Activated B cell treated with CpG ODN at 0.5 μM for 24 hours (primary cell): ENCODE measurements around the gene SPAG7. TPM values are rescaled to one million over a fixed set of nuclear protein-coding genes. Genes with fewer than 3 reads are reported as not detected.

ENCODE experiments used
- ATAC-seq: fragments of 200-7000 bp; cut with Tn5 transposase; one replicate; pipeline ENCODE4 v1.10.0; 2021; ENCODE audit warnings: low read depth, mild to moderate bottlenecking, moderate library complexity
- CTCF ChIA-PET: fragments of 350-600 bp; sonication (Branson Sonifier 250); formaldehyde crosslinking; loops from one replicate; lab custom pipeline; 2021; ENCODE audit warnings: antibody characterized with exemption; lab: Charles Lee
- POLR2A ChIA-PET: fragments of 350-600 bp; sonication (Branson Sonifier 250); formaldehyde crosslinking; loops from one replicate; lab custom pipeline; 2021; ENCODE audit warnings: antibody characterized with exemption; lab: Charles Lee
- DNase-seq: peaks from one replicate; pipeline ENCODE4 v3.0.0; 2022
- H3K27ac Mint-ChIP-seq: one replicate; pipeline ENCODE4 v1.8.0; 2020; ENCODE audit warnings: mixed read lengths
- H3K27me3 Mint-ChIP-seq: one replicate; pipeline ENCODE4 v1.8.0; 2021; ENCODE audit warnings: mixed read lengths
- H3K36me3 Mint-ChIP-seq: one replicate; pipeline ENCODE4 v1.8.0; 2021; ENCODE audit warnings: low read depth, mixed read lengths
- H3K4me1 Mint-ChIP-seq: one replicate; pipeline ENCODE4 v1.8.0; 2021; ENCODE audit warnings: mixed read lengths
- H3K4me3 Mint-ChIP-seq: one replicate; pipeline ENCODE4 v1.8.0; 2020; ENCODE audit warnings: mild to moderate bottlenecking, mixed read lengths
- H3K9me3 Mint-ChIP-seq: one replicate; pipeline ENCODE4 v1.8.0; 2020; ENCODE audit warnings: mixed read lengths
- intact Hi-C: fragments of 100-400 bp; cut with micrococcal nuclease; formaldehyde crosslinking; loops from one replicate; pipeline ENCODE4 v1.15.1; 2024
- total RNA-seq: library from RNA; stranded (reverse); gene quantifications from 2 replicates; pipeline ENCODE4 v1.2.3, GENCODE V29; 2022
- TF ChIP-seq, protein P1 (sequence below): fragments of 200-600 bp; IDR thresholded peaks from one replicate; pipeline ENCODE4 v1.8.0; 2022; ENCODE audit warnings: antibody characterized with exemption, mild to moderate bottlenecking

Gene SPAG7
- total RNA-seq, 1 donor from 2014 or later, result 64.2 TPM

DNA sequence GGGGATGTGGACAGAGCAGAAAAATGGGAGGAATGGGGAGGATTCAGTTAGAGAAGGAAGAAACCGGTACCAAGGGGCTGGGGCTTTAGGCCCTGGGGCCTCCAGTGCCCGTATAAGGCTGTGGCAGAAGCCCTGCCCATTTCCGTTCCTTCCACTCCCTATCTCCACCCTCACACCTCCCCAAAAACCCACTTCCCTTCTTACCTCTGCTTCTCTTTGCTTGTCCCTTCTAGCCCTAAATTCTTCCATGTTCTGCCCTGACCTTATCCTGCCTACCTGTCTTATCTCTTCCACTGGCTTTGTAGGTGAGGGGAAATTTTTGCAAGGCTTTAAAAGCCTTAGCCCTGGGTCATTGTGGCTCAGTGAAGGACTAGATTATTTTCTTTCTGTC, 23.5 kb downstream of the SPAG7 start:
- CTCF ChIA-PET, result no interaction called here
- TF ChIP-seq, protein P1, sequence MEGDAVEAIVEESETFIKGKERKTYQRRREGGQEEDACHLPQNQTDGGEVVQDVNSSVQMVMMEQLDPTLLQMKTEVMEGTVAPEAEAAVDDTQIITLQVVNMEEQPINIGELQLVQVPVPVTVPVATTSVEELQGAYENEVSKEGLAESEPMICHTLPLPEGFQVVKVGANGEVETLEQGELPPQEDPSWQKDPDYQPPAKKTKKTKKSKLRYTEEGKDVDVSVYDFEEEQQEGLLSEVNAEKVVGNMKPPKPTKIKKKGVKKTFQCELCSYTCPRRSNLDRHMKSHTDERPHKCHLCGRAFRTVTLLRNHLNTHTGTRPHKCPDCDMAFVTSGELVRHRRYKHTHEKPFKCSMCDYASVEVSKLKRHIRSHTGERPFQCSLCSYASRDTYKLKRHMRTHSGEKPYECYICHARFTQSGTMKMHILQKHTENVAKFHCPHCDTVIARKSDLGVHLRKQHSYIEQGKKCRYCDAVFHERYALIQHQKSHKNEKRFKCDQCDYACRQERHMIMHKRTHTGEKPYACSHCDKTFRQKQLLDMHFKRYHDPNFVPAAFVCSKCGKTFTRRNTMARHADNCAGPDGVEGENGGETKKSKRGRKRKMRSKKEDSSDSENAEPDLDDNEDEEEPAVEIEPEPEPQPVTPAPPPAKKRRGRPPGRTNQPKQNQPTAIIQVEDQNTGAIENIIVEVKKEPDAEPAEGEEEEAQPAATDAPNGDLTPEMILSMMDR, result no peak
- no peak for DNase-seq
- peaks cover 73% of the 10 kb centered on the region for H3K36me3 Mint-ChIP-seq
- peaks cover 2% of the 10 kb centered on the region for H3K27me3 Mint-ChIP-seq
- H3K4me3 Mint-ChIP-seq, result peak overlapping the region; percentile 85
- no peak for ATAC-seq
- no peaks in the 10 kb centered on the region for H3K9me3 Mint-ChIP-seq
- POLR2A ChIA-PET, result interaction anchor here (0.8 to 12.1 kb wide), 6 partner anchors 8 to 73 kb away, joined by 3 to 391 read pairs (median 4); partner anchors contain the start of genes CAMTA2, GP1BA and SPAG7
- intact Hi-C loops, result loop anchor here (5.0 to 10.0 kb wide), 2 partner anchors 579 to 802 kb away; partner anchors contain the start of genes CYB5D2, UBE2G1 and ZZEF1
- peaks cover 75% of the 10 kb centered on the region for H3K4me1 Mint-ChIP-seq
- H3K27ac Mint-ChIP-seq, result peak overlapping the region; percentile 94

DNA sequence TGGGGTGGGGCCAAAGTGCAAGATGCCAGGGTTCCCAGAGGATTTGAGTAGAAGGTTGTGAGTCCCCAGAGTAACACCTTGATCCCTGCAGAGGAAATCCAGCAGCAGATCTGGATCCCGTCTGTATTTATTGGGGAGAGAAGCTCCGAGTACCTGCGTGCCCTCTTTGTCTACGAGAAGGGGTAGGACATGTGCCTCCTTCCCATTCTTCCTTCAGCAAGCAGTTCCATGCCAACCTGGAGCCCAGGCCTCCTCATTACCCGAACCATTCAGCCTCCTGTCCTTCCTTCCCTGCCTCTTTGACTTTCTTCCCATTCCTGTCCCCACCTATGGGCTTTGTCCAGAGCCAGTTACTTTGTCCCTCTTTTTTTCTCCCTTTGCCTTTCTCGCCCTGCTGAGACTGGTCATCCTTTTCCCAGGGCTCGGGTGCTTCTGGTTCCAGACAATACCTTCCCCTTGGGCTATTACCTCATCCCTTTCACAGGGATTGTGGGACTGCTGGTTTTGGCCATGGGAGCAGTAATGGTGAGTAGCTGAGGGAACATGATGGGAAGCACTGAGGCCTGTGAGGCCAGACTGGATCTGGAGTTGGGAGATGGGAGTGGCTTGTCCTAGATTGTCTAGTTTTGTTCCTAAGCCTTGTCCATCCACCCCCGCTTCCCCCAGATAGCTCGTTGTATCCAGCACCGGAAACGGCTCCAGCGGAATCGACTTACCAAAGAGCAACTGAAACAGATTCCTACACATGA, 24.7 kb downstream of the SPAG7 start:
- Mint-ChIP-seq H3K27me3 (no peaks in the 10 kb centered on the region), H3K36me3 (peaks cover 79% of the 10 kb centered on the region), H3K4me3 (peak overlapping the region; percentile 15), H3K9me3 (no peaks in the 10 kb centered on the region), H3K27ac (peak overlapping the region; percentile 63), H3K4me1 (peaks cover 84% of the 10 kb centered on the region)
- intact Hi-C loops, result loop anchor here (5.0 to 10.0 kb wide), 2 partner anchors 578 to 801 kb away; partner anchors contain the start of genes CYB5D2, UBE2G1 and ZZEF1
- ChIA-PET POLR2A (interaction anchor here (0.8 to 12.1 kb wide), 5 partner anchors 8 to 233 kb away, joined by 3 to 391 read pairs (median 3); partner anchors contain the start of genes ARRB2, C17orf107, ENO3 and SPAG7), CTCF (no interaction called here)
- no peak for DNase-seq
- no peak for ATAC-seq
- TF ChIP-seq, protein P1, result no peak

DNA sequence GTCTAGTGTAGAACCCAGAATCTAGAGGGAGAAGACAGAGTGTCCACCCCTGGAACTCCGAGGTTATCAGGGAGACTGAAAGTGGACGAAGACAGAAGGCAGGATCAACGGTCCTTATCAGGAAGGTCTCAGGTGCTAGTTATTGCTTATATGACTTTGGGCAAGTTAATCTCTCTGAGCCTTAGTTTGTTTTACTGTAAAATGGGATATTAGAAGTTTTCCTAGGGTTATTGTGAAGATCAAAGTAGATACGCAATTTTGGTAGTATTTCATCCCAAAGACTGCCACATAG, 26.4 kb downstream of the SPAG7 start:
- CTCF ChIA-PET, result no interaction called here
- H3K36me3 Mint-ChIP-seq, result peaks cover 79% of the 10 kb centered on the region
- TF ChIP-seq, protein P1, result no peak
- POLR2A ChIA-PET, result interaction anchor here (3.0 to 3.4 kb wide), 3 partner anchors 27 to 46 kb away, joined by 19 to 83 read pairs (median 26); partner anchors contain the start of genes C17orf107, CAMTA2 and SPAG7
- DNase-seq (no peak), ATAC-seq (no peak)
- H3K27ac Mint-ChIP-seq, result peak overlapping the region; percentile 98
- intact Hi-C loops, result loop anchor here (2.0 to 10.0 kb wide), 5 partner anchors 46 to 799 kb away; partner anchors contain the start of genes ARRB2, CAMTA2, CYB5D2 and UBE2G1
- H3K9me3 Mint-ChIP-seq, result no peaks in the 10 kb centered on the region
- peaks cover 81% of the 10 kb centered on the region for H3K4me1 Mint-ChIP-seq
- H3K27me3 Mint-ChIP-seq, result no peaks in the 10 kb centered on the region
- H3K4me3 Mint-ChIP-seq, result peak overlapping the region; percentile 97

DNA sequence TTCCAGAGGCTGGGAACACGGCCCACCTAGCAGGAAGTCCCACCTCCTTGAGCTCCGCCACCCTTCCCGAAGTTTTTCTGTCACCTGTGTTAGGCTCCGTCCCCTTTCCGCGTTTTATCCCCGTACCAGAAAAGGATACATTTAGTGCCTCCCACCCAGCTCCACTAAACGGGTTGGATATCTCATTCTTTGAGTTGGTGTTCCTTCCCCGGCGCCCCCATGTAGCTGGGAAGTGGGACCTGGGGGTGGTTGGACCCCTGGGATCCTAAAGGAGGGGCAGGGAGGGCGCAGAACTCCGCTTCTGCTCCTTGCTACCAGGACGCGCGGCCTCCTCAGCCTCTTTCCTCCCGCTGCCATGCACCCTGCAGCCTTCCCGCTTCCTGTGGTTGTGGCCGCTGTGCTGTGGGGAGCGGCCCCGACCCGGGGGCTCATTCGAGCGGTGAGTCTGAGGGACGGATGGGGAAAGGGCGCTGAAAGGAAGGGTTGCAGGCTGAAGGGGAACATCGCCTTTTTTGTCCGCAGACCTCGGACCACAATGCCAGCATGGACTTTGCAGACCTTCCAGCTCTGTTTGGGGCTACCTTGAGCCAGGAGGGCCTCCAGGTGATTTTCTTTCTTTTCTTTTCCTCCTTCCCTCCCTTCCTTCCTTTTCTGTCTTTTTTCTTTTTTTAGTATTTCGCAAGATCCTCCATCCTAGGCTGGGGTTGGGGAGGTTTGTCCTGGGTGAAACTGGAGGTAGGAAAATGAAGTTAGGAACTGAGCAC, 26.9 kb downstream of the SPAG7 start:
- no peak for ATAC-seq
- peak overlapping the region; percentile 98 for H3K27ac Mint-ChIP-seq
- intact Hi-C loops, result loop anchor here (1.0 to 10.0 kb wide), 8 partner anchors 9 to 798 kb away; partner anchors contain the start of genes ARRB2, CAMTA2, CYB5D2 and INCA1
- TF ChIP-seq, protein P1, result no peak
- peaks cover 78% of the 10 kb centered on the region for H3K36me3 Mint-ChIP-seq
- ChIA-PET CTCF (interaction anchor here (0.7 to 2.3 kb wide), 7 partner anchors 8 to 209 kb away, joined by 3 to 14 read pairs (median 4); partner anchors contain the start of genes CAMTA2, PFN1 and SPAG7), POLR2A (interaction anchor here (0.9 to 3.4 kb wide), 21 partner anchors 9 to 797 kb away, joined by 3 to 104 read pairs (median 7); partner anchors contain the start of genes C17orf107, CAMTA2, ENO3 and INCA1)
- no peaks in the 10 kb centered on the region for H3K9me3 Mint-ChIP-seq
- H3K4me1 Mint-ChIP-seq, result peaks cover 77% of the 10 kb centered on the region
- H3K4me3 Mint-ChIP-seq, result peak overlapping the region; percentile 97
- no peak for DNase-seq
- no peaks in the 10 kb centered on the region for H3K27me3 Mint-ChIP-seq
